Left ventricle myocardium inferior (tissue), 1 donor: ENCODE results near the gene MCC. TPM values are rescaled to one million over a fixed set of nuclear protein-coding genes. Genes with fewer than 3 reads are reported as not detected.

Source experiments
- DNase-seq: peaks from one replicate; pipeline ENCODE4 v3.0.0-alpha.2; 2020
- H3K27ac ChIP-seq: fragments of 200-600 bp; replicated peaks from 2 replicates; pipeline ENCODE4 v1.8.0; 2021
- H3K27me3 ChIP-seq: fragments of 200-600 bp; 2 replicates; pipeline ENCODE4 v1.8.0; 2021; ENCODE audit warnings: low read depth
- H3K36me3 ChIP-seq: fragments of 200-600 bp; 2 replicates; pipeline ENCODE4 v1.8.0; 2021
- H3K4me1 ChIP-seq: fragments of 200-600 bp; 2 replicates; pipeline ENCODE4 v1.8.0; 2021
- H3K4me3 ChIP-seq: fragments of 200-600 bp; 2 replicates; pipeline ENCODE4 v1.8.0; 2021; ENCODE audit warnings: mild to moderate bottlenecking, moderate library complexity
- H3K9me3 ChIP-seq: fragments of 200-600 bp; replicated peaks from 2 replicates; pipeline ENCODE4 v1.8.0; 2021
- intact Hi-C: fragments of 100-400 bp; cut with micrococcal nuclease; formaldehyde crosslinking; loops from one replicate; pipeline ENCODE4 v1.11.0; 2022
- total RNA-seq: library from RNA; stranded (reverse); fragmentation: NEBNext Ultra II Directional; extraction: Animal tissue kit (Norgen Biotek cat#: 25700); gene quantifications from one replicate; pipeline ENCODE4 v1.2.1, GENCODE V29; 2021
- TF ChIP-seq, protein P1 (sequence below): fragments of 200-600 bp; IDR thresholded peaks from 2 replicates; pipeline ENCODE4 v1.8.0; 2021; ENCODE audit warnings: antibody characterized with exemption, mild to moderate bottlenecking, borderline replicate concordance
- donor health status: DM: no; HTN: yes; CAD: no; lungs with severe emphysema.

Gene MCC
- total RNA-seq, 1 donor from 2014 or later, result 31.6 TPM

DNA sequence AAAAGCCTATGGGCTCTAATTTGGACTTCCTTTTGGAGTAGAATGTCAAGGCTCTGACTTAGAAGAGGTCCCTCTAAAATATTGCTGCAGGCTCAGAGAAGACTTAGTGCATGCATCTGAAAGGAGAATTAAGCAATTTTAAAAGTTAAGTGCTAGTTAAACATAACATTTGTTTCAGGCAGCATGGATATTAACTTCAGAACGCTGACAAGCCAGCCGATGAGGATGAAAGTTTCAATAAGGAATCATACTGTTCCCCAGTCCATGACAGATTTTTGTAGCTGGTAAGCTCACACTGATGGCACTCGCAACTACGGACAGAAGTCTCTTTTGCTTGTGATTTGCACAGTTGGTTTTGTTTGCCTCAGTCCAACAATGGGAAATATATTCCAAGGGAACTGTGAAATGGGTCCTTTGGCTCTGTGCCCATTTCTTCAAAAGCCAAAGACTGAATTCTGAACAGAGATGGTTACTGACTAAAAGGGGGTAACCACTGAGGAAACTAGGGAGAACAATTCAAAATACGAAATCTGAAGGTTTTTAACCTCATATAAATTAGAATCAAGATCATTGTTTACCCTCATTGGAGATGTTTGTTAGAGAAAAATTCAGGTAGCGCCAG lies 464.1 kb downstream of the MCC start:
- TF ChIP-seq, protein P1, sequence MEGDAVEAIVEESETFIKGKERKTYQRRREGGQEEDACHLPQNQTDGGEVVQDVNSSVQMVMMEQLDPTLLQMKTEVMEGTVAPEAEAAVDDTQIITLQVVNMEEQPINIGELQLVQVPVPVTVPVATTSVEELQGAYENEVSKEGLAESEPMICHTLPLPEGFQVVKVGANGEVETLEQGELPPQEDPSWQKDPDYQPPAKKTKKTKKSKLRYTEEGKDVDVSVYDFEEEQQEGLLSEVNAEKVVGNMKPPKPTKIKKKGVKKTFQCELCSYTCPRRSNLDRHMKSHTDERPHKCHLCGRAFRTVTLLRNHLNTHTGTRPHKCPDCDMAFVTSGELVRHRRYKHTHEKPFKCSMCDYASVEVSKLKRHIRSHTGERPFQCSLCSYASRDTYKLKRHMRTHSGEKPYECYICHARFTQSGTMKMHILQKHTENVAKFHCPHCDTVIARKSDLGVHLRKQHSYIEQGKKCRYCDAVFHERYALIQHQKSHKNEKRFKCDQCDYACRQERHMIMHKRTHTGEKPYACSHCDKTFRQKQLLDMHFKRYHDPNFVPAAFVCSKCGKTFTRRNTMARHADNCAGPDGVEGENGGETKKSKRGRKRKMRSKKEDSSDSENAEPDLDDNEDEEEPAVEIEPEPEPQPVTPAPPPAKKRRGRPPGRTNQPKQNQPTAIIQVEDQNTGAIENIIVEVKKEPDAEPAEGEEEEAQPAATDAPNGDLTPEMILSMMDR, result no peak
- Histone ChIP-seq H3K36me3 (peaks cover 62% of the 10 kb centered on the region), H3K27me3 (no peaks in the 10 kb centered on the region), H3K4me1 (peaks cover 19% of the 10 kb centered on the region), H3K4me3 (no peak overlapping the region), H3K27ac (no peak overlapping the region), H3K9me3 (no peaks in the 10 kb centered on the region)
- intact Hi-C loops, result no loop called here
- no peak for DNase-seq

DNA sequence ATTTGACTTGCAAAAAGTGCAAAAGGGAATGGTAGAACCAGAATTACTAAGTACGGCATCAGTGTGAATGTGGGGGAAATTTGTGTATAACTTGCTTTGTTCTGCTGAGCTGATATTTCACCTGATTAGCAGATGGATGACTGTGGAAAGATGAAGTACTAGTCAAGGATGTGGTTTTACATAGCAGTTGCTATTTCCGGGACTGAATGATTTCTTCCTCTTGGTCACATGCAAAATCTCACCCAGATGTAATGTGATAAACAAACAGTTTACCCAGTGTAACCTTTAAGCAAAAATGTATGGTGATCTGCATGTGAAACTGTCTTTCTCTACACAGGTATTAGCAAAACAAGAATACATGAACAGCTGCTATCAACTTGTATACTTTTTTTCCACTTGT lies 465.6 kb downstream of the MCC start:
- no peak for DNase-seq
- H3K9me3 ChIP-seq, result no peaks in the 10 kb centered on the region
- TF ChIP-seq, protein P1, result no peak

GRCh38 chr5:113020461-113021273 lies 467.6 kb downstream of the MCC start:
- H3K4me3 ChIP-seq, result no peak overlapping the region
- intact Hi-C loops, result no loop called here
- no peak for DNase-seq
- no peak overlapping the region for H3K27ac ChIP-seq
- peaks cover 15% of the 10 kb centered on the region for H3K4me1 ChIP-seq
- H3K9me3 ChIP-seq, result no peaks in the 10 kb centered on the region
- no peaks in the 10 kb centered on the region for H3K27me3 ChIP-seq
- TF ChIP-seq, protein P1, result no peak
- H3K36me3 ChIP-seq, result peaks cover 30% of the 10 kb centered on the region

More for the DNA sequence above, 465.6 kb downstream of the MCC start:
- peaks cover 19% of the 10 kb centered on the region for H3K4me1 ChIP-seq
- H3K36me3 ChIP-seq, result peaks cover 50% of the 10 kb centered on the region
- no peak overlapping the region for H3K4me3 ChIP-seq
- H3K27me3 ChIP-seq, result no peaks in the 10 kb centered on the region
- intact Hi-C loops, result no loop called here
- no peak overlapping the region for H3K27ac ChIP-seq

GRCh38 chr5:113017881-113018635 lies 470.2 kb downstream of the MCC start:
- Histone ChIP-seq H3K27me3 (no peaks in the 10 kb centered on the region), H3K9me3 (no peaks in the 10 kb centered on the region), H3K4me1 (peaks cover 2% of the 10 kb centered on the region), H3K27ac (no peak overlapping the region), H3K36me3 (peaks cover 38% of the 10 kb centered on the region), H3K4me3 (no peak overlapping the region)
- TF ChIP-seq, protein P1, result no peak
- DNase-seq, result no peak
- intact Hi-C loops, result no loop called here

DNA sequence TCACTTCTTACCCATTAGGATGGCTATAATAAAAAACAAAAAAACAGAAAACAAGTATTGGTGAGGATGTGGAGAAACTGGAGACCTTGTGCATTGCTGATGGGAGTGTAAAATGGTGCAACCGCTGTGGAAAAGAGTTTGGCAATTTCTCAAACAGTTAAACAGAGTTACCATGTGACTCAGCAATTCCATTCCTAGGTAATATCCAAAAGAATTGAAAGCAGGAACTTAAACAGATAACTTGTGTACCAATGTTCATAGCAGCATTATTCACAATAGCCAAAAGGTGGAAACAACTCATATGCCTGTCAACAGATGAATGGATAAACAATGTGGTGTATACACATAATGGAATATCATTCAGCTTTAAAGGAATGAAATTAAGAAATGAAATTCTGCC lies 482.8 kb downstream of the MCC start:
- Histone ChIP-seq H3K36me3 (peaks cover 65% of the 10 kb centered on the region), H3K4me3 (no peak overlapping the region)
- intact Hi-C loops, result no loop called here

More for the DNA sequence above, 482.8 kb downstream of the MCC start:
- no peaks in the 10 kb centered on the region for H3K4me1 ChIP-seq
- no peak overlapping the region for H3K27ac ChIP-seq
- DNase-seq, result no peak
- no peaks in the 10 kb centered on the region for H3K9me3 ChIP-seq
- TF ChIP-seq, protein P1, result no peak
- H3K27me3 ChIP-seq, result no peaks in the 10 kb centered on the region
